K562 (cell line): Measurements from ENCODE around the gene LRP1. TPM values are rescaled to one million over a fixed set of nuclear protein-coding genes. Genes with fewer than 3 reads are reported as not detected.

ENCODE experiments used
- ATAC-seq: fragments of 200-7000 bp; cut with Tn5 transposase; 3 replicates; pipeline ENCODE4 v1.9.1; 2020; ENCODE audit warnings: moderate library complexity
- BruUV-seq: library from RNA; stranded (reverse); fragments of 400-500 nt; replicated peaks from 2 replicates; lab custom pipeline; 2021; lab: Mats Ljungman, UMichigan
- CTCF ChIA-PET: fragments of 300-600 bp; formaldehyde crosslinking; extraction: SDS; loops from one replicate; lab custom pipeline; 2021; ENCODE audit warnings: low intra/inter-chr PET ratio; lab: Yijun Ruan, JAX
- POLR2A ChIA-PET: fragments of 300-600, 350-650 bp; sonication (Branson Sonifier 250); formaldehyde crosslinking; extraction: SDS; loops from one replicate; lab custom pipeline; 2021; ENCODE audit warnings: antibody characterized with exemption, inconsistent platforms; lab: Yijun Ruan, JAX
- DNase-seq, 4 experiments: peaks; one replicate each; pipeline versions ENCODE4 v3.0.0 to v3.0.0-alpha.2; 2011 to 2018; ENCODE audit warnings: low spot score in 3 of 4, mixed read lengths in 3 of 4; ENCODE audit errors: extremely low read depth in 1 of 4
- FAIRE-seq: peaks from 2 replicates; lab custom pipeline; 2011; peaks lifted over from hg19 to GRCh38; lab: Jason Lieb, UNC
- H2AFZ ChIP-seq: 2 replicates; pipeline ENCODE4 v1.6.0; 2011; ENCODE audit warnings: low read depth, low read length, control low read depth, inconsistent platforms
- H3K27ac ChIP-seq: fragments of 200-600 bp; 3 replicates; pipeline ENCODE4 v1.8.0; 2011; ENCODE audit warnings: low read depth, mild to moderate bottlenecking, control low read depth, inconsistent platforms, low read length, moderate library complexity, mixed read lengths; ENCODE audit errors: extremely low read depth
- H3K27me3 ChIP-seq, 2 experiments: fragments of 300-600 bp in 1 of 2; 2 replicates in 1 of 2; 3 replicates in 1 of 2; pipeline versions ENCODE4 v1.6.0 to v1.8.0; 2011; ENCODE audit warnings: inconsistent platforms in 2 of 2, low read length in 2 of 2, mild to moderate bottlenecking in 1 of 2, mixed read lengths in 1 of 2, moderate library complexity in 1 of 2; ENCODE audit not compliant: control insufficient read depth in 2 of 2, insufficient read depth in 2 of 2
- H3K36me3 ChIP-seq: fragments of 300-600 bp; 3 replicates; pipeline ENCODE4 v1.8.0; 2011; ENCODE audit warnings: mild to moderate bottlenecking, low read length, inconsistent platforms; ENCODE audit not compliant: control insufficient read depth, insufficient read depth
- H3K4me1 ChIP-seq, 2 experiments: fragments of 200-600 bp in 1 of 2; replicated peaks in 1 of 2; 2 replicates in 1 of 2; 3 replicates in 1 of 2; pipeline versions ENCODE4 v1.5.1 to v1.8.0; 2011; ENCODE audit warnings: inconsistent platforms in 2 of 2, low read length in 2 of 2, mild to moderate bottlenecking in 1 of 2, mixed read lengths in 1 of 2, moderate library complexity in 1 of 2; ENCODE audit not compliant: control insufficient read depth in 2 of 2, insufficient read depth in 2 of 2
- H3K4me2 ChIP-seq: 2 replicates; pipeline ENCODE4 v1.6.1; 2011; ENCODE audit warnings: low read length, control low read depth, inconsistent platforms, mixed read lengths; ENCODE audit not compliant: insufficient read depth
- H3K4me3 ChIP-seq: fragments of 200-600 bp; sonication (generic), shearing (Covaris generic); 2 replicates; pipeline ENCODE4 v1.5.1; 2016; ENCODE audit warnings: control low read depth, inconsistent platforms
- H3K79me2 ChIP-seq: fragments of 200-600 bp; 3 replicates; pipeline ENCODE4 v1.8.0; 2011; ENCODE audit warnings: low read length, inconsistent platforms; ENCODE audit not compliant: control insufficient read depth, insufficient read depth
- H3K9ac ChIP-seq, 2 experiments: 2 replicates each; pipeline versions ENCODE4 v1.6.0 to v1.6.1; 2011; ENCODE audit warnings: low read depth in 2 of 2, low read length in 2 of 2, control low read depth in 1 of 2, inconsistent platforms in 1 of 2, mild to moderate bottlenecking in 1 of 2, mixed read lengths in 1 of 2; ENCODE audit not compliant: insufficient read depth in 1 of 2
- H3K9me1 ChIP-seq: one replicate; pipeline ENCODE4 v1.6.0; 2011; ENCODE audit warnings: inconsistent platforms, mild to moderate bottlenecking, low read length, moderate library complexity; ENCODE audit not compliant: control insufficient read depth, insufficient read depth
- H3K9me3 ChIP-seq: replicated peaks from 2 replicates; pipeline ENCODE4 v1.5.1; 2011; ENCODE audit warnings: low read depth, low read length, inconsistent platforms; ENCODE audit not compliant: control insufficient read depth, insufficient read depth
- H4K20me1 ChIP-seq: replicated peaks from 2 replicates; pipeline ENCODE4 v1.6.1; 2011; ENCODE audit warnings: low read length, inconsistent platforms, mixed read lengths; ENCODE audit not compliant: control insufficient read depth, insufficient read depth
- CGGBP1 ChIP-seq: fragments of 250-450 bp; sonication (Bioruptor Pico); IDR thresholded peaks from 2 replicates; pipeline ENCODE4 v1.9.0; 2021; ENCODE audit warnings: mild to moderate bottlenecking
- CHD1 ChIP-seq: fragments of 200-600 bp; sonication (generic); IDR thresholded peaks from one replicate; pipeline ENCODE4 v1.6.1; 2012; ENCODE audit warnings: mild to moderate bottlenecking, moderate library complexity, low read length, inconsistent platforms
- ELF4 ChIP-seq: fragments of 450-650 bp; formaldehyde crosslinking; IDR thresholded peaks from 2 replicates; pipeline ENCODE4 v1.4.0; 2022; ENCODE audit warnings: missing genetic modification characterization
- HES1 ChIP-seq: fragments of 450-650 bp; IDR thresholded peaks from 2 replicates; pipeline ENCODE4 v1.6.1; 2016; ENCODE audit warnings: low read depth, mild to moderate bottlenecking, moderate library complexity
- HMG20A ChIP-seq: fragments of 450-650 bp; formaldehyde crosslinking; conservative IDR thresholded peaks from 2 replicates; pipeline ENCODE4 v1.4.0; 2020; ENCODE audit warnings: mild to moderate bottlenecking, mixed read lengths
- MTA3 ChIP-seq: fragments of 450-650 bp; formaldehyde crosslinking; IDR thresholded peaks from 2 replicates; pipeline ENCODE4 v1.6.1; 2017; ENCODE audit warnings: mild to moderate bottlenecking, borderline replicate concordance
- MYNN ChIP-seq, 2 experiments: sonication (generic); formaldehyde crosslinking in 1 of 2; IDR thresholded peaks; 2 replicates each; pipeline versions ENCODE4 v1.5.0 to v1.6.1; 2016 to 2020; ENCODE audit warnings: antibody characterized with exemption in 1 of 2, missing genetic modification reagents in 1 of 2
- NFYB ChIP-seq: IDR thresholded peaks from 2 replicates; pipeline ENCODE4 v1.6.1; 2011; ENCODE audit warnings: mild to moderate bottlenecking, moderate library complexity; ENCODE audit not compliant: insufficient read length; ENCODE audit errors: extremely low read depth
- PML ChIP-seq: IDR thresholded peaks from 2 replicates; pipeline ENCODE4 v1.6.1; 2012; ENCODE audit warnings: low read length, inconsistent platforms
- POLR2A ChIP-seq: fragments of 450-650 bp; conservative IDR thresholded peaks from 2 replicates; pipeline ENCODE4 v1.6.1; 2016
- POLR2AphosphoS2 ChIP-seq: IDR thresholded peaks from 2 replicates; pipeline ENCODE4 v1.6.1; 2012; ENCODE audit warnings: low read length, improper control_type of control experiment
- STAT6 ChIP-seq: sonication (generic); formaldehyde crosslinking; IDR thresholded peaks from 2 replicates; pipeline ENCODE4 v1.8.1; 2023; ENCODE audit warnings: mild to moderate bottlenecking, missing genetic modification reagents
- SUPT5H ChIP-seq: fragments of 450-650 bp; IDR thresholded peaks from 2 replicates; pipeline ENCODE4 v1.6.1; 2016
- TRIM28 ChIP-seq: fragments of 450-650 bp; IDR thresholded peaks from 2 replicates; pipeline ENCODE4 v1.6.1; 2017
- ZBED1 ChIP-seq: IDR thresholded peaks from 2 replicates; pipeline ENCODE4 v1.6.1; 2014
- ZBTB1 ChIP-seq: sonication (generic); formaldehyde crosslinking; IDR thresholded peaks from 2 replicates; pipeline ENCODE4 v1.8.1; 2023; ENCODE audit warnings: missing genetic modification reagents, low read depth, mild to moderate bottlenecking, borderline replicate concordance
- ZFPM2 ChIP-seq: fragments of 250-450 bp; sonication (Bioruptor Pico); IDR thresholded peaks from 2 replicates; pipeline ENCODE4 v1.5.1; 2022; ENCODE audit warnings: mild to moderate bottlenecking
- ZNF224 ChIP-seq: sonication (generic); formaldehyde crosslinking; IDR thresholded peaks from 2 replicates; pipeline ENCODE4 v1.8.0; 2022; ENCODE audit warnings: mild to moderate bottlenecking, missing genetic modification reagents
- ZNF239 ChIP-seq: fragments of 250-450 bp; sonication (Bioruptor Pico); IDR thresholded peaks from 2 replicates; pipeline ENCODE4 v1.4.0; 2020; ENCODE audit warnings: mild to moderate bottlenecking
- ZNF3 ChIP-seq: fragments of 250-450 bp; sonication (Bioruptor Pico); IDR thresholded peaks from 2 replicates; pipeline ENCODE4 v1.5.0; 2021; ENCODE audit warnings: mild to moderate bottlenecking, moderate library complexity
- ZNF589 ChIP-seq: fragments of 200-800 bp; sonication (Bioruptor generic); IDR thresholded peaks from 2 replicates; pipeline ENCODE4 v1.6.1; 2016; ENCODE audit warnings: low read depth, missing genetic modification characterization, missing compliant biosample characterization
- ZNF778 ChIP-seq: fragments of 450-650 bp; formaldehyde crosslinking; IDR thresholded peaks from 2 replicates; pipeline ENCODE4 v1.4.0; 2020; ENCODE audit warnings: mild to moderate bottlenecking, moderate library complexity
- WGBS: fragments of 100-300 bp; shearing (Covaris generic); methylation state at CpG from one replicate; pipeline ENCODE4 v1.1.6; 2016; ENCODE audit warnings: low coverage, mixed read lengths; ENCODE audit not compliant: insufficient coverage; ENCODE audit errors: missing lambda C conversion rate; 5-methylcytosine and 5-hydroxymethylcytosine counted together
- in situ Hi-C: fragments of 300-500 bp; cut with MboI; formaldehyde crosslinking; loops from 4 replicates; pipeline ENCODE4 v1.15.0; 2018; ENCODE audit warnings: inconsistent platforms, mixed read lengths
- intact Hi-C: fragments of 100-400 bp; cut with micrococcal nuclease; formaldehyde crosslinking; loops from 2 replicates; pipeline ENCODE4 v1.14.2; 2022
- polyA plus RNA-seq, 8 experiments: library from polyadenylated mRNA; depleted of rRNA in 4 of 8; stranded (reverse) in 5 of 8; unstranded in 3 of 8; fragments of >200 nt; fragmentation: Nextera tagmentation in 2 of 8; fragmentation: Illumina TruSeq in 1 of 8; extraction: Ambion mirVana in 2 of 8; extraction: Trizol in 1 of 8; gene quantifications; 2 replicates each; pipeline versions ENCODE4 v1.2.1 to v1.2.3, GENCODE V29; 2011 to 2014; ENCODE audit warnings: inconsistent platforms in 1 of 8, missing spikeins in 1 of 8
- total RNA-seq, 7 experiments: library from RNA; depleted of rRNA in 6 of 7; stranded (reverse); fragments of >200 nt in 6 of 7; fragmentation: Illumina TruSeq in 2 of 7; extraction: Trizol in 2 of 7; gene quantifications; 2 replicates each; pipeline versions ENCODE4 v1.2.1 to v1.2.3, GENCODE V29; 2011 to 2021; ENCODE audit warnings: low replicate concordance in 1 of 7

The LRP1 gene
- total and polyA plus RNA-seq, 9 of the 15 experiments (the other 6 are each of a cell fraction or from before 2014, with no cell fraction given) = 0.04 to 0.64 (median 0.19) TPM; not detected in 2

GRCh38 chr12:57096099-57096572 lies 32.1 kb upstream of the LRP1 start:
- Histone ChIP-seq H3K36me3 (peaks cover 75% of the 10 kb centered on the region), H3K79me2 (peaks cover 18% of the 10 kb centered on the region), H3K27ac (peak overlapping the region; percentile 34; the same call in 1 of the 3 replicates), H4K20me1 (no peaks in the 10 kb centered on the region; the same call in 1 of the 2 replicates), H2AFZ (no peak overlapping the region), H3K4me3 (no peak overlapping the region), H3K9me3 (no peaks in the 10 kb centered on the region), H3K9me1 (no peaks in the 10 kb centered on the region), H3K4me1 (peaks cover 37 to 60% of the 10 kb centered on the region in 2 experiments), H3K4me2 (no peak overlapping the region), H3K9ac (peak overlapping the region in 1 of 2 experiments; percentile 81; a peak in 2 of 4 replicates), H3K27me3 (no peaks in the 10 kb centered on the region; a peak in 1 of 5 replicates)
- intact Hi-C loops = no loop called here
- ATAC-seq = no peak
- no peak for FAIRE-seq
- ChIA-PET CTCF (no interaction called here), POLR2A (interaction anchor here (0.9 to 5.1 kb wide), 5 partner anchors 8 to 19 kb away, joined by 3 to 32 read pairs (median 5); partner anchors contain the start of gene STAT6)
- in situ Hi-C loops = no loop called here
- DNase-seq = peak; percentile 13 to 25 (median 20)
- WGBS = 92% methylated on average over 6 of the region's 6 CpGs
- BruUV-seq = no TSS peak
- TF ChIP-seq HES1 (no peak), STAT6 (CRISPR knock-in tag) (peak; percentile 51; the same call in 1 of the 2 replicates), ZFPM2 (CRISPR knock-in tag) (no peak), POLR2AphosphoS2 (0 out of 2 replicates have a peak, but pooled peaks have one; percentile 7), NFYB (no peak), ZNF3 (CRISPR knock-in tag) (no peak), HMG20A (CRISPR knock-in tag) (no peak), CGGBP1 (CRISPR knock-in tag) (no peak), ZNF778 (CRISPR knock-in tag) (no peak), CHD1 (no peak), TRIM28 (no peak), ZNF589 (CRISPR knock-in tag) (no peak), ZNF224 (CRISPR knock-in tag) (no peak), ELF4 (CRISPR knock-in tag) (no peak), ZBTB1 (CRISPR knock-in tag) (no peak), SUPT5H (peak; percentile 48), MYNN (IDR thresholded peaks at IDR 0.05) (peak; percentile 72; the same call in 1 of the 2 replicates), MYNN (CRISPR knock-in tag; IDR thresholded peaks at IDR 0.05) (no peak), ZNF239 (no peak), POLR2A (peak; percentile 55; the same call in 1 of the 2 replicates), PML (0 out of 2 replicates have a peak, but pooled peaks have one; percentile 10), MTA3 (no peak), ZBED1 (0 out of 2 replicates have a peak, but pooled peaks have one; percentile 26)
